ENCODE results near the gene TENM4. TPM values are rescaled to one million over a fixed set of nuclear protein-coding genes. Genes with fewer than 3 reads are reported as not detected.

TENM4 gene
- total RNA-seq, 1 experiment from 2014 or later = 0.39 TPM

DNA sequence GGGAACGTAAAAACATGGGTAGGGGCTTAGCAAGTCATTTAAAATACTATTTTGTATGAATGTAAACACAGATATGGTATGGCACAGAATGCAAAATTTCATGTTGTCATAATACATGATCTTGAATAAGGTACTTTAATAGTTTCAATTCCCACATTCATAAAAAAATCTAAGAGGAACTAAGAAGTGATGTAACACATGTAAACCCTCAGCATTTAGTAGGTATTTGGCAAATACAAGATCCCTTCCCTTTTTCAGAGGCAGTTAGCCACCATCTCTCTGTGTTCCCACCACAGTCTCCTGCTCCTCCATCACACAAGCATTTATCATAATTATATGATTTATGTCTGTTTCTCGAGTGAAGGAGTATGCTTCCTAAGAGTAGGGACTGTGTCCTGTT, 251.8 kb downstream of the TENM4 start:
- DNase-seq (ENCODE audit: low read depth, low spot score) = no peak
- Histone ChIP-seq H3K36me3 (ENCODE audit: control insufficient read depth, insufficient read depth, low read length) (no peaks in the 10 kb centered on the region), H3K4me1 (ENCODE audit: control insufficient read depth, insufficient read depth, low read length) (no peaks in the 10 kb centered on the region), H3K27me3 (ENCODE audit: control insufficient read depth, insufficient read depth, low read length) (no peaks in the 10 kb centered on the region), H3K4me3 (ENCODE audit: low read depth in 2 of 2, low read length in 2 of 2) (no peak overlapping the region), H3K9me3 (ENCODE audit: control insufficient read depth, insufficient read depth, low read depth, low read length) (no peaks in the 10 kb centered on the region), H3K27ac (ENCODE audit: low read length) (no peak overlapping the region)
- in situ Hi-C loops (cut with HindIII; ENCODE audit: low pct_unique_long_range_greater_than_20kb, low sequenced_read_pairs) (no loop called here), intact Hi-C loops (cut with micrococcal nuclease; ENCODE audit: unreplicated experiment) (no loop called here)
- TF ChIP-seq TCF7L2 (IDR thresholded peaks at IDR 0.05; ENCODE audit: low read depth, low read length) = no peak
- TF ChIP-seq, protein P1, sequence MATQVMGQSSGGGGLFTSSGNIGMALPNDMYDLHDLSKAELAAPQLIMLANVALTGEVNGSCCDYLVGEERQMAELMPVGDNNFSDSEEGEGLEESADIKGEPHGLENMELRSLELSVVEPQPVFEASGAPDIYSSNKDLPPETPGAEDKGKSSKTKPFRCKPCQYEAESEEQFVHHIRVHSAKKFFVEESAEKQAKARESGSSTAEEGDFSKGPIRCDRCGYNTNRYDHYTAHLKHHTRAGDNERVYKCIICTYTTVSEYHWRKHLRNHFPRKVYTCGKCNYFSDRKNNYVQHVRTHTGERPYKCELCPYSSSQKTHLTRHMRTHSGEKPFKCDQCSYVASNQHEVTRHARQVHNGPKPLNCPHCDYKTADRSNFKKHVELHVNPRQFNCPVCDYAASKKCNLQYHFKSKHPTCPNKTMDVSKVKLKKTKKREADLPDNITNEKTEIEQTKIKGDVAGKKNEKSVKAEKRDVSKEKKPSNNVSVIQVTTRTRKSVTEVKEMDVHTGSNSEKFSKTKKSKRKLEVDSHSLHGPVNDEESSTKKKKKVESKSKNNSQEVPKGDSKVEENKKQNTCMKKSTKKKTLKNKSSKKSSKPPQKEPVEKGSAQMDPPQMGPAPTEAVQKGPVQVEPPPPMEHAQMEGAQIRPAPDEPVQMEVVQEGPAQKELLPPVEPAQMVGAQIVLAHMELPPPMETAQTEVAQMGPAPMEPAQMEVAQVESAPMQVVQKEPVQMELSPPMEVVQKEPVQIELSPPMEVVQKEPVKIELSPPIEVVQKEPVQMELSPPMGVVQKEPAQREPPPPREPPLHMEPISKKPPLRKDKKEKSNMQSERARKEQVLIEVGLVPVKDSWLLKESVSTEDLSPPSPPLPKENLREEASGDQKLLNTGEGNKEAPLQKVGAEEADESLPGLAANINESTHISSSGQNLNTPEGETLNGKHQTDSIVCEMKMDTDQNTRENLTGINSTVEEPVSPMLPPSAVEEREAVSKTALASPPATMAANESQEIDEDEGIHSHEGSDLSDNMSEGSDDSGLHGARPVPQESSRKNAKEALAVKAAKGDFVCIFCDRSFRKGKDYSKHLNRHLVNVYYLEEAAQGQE (IDR thresholded peaks at IDR 0.05; ENCODE audit: insufficient read depth in 1 of 2, low read depth in 2 of 2, low read length in 1 of 2) = no peak
- TF ChIP-seq POLR2AphosphoS5 (IDR thresholded peaks at IDR 0.05; ENCODE audit: low read depth, low read length) = no peak
- TF ChIP-seq, protein P2, sequence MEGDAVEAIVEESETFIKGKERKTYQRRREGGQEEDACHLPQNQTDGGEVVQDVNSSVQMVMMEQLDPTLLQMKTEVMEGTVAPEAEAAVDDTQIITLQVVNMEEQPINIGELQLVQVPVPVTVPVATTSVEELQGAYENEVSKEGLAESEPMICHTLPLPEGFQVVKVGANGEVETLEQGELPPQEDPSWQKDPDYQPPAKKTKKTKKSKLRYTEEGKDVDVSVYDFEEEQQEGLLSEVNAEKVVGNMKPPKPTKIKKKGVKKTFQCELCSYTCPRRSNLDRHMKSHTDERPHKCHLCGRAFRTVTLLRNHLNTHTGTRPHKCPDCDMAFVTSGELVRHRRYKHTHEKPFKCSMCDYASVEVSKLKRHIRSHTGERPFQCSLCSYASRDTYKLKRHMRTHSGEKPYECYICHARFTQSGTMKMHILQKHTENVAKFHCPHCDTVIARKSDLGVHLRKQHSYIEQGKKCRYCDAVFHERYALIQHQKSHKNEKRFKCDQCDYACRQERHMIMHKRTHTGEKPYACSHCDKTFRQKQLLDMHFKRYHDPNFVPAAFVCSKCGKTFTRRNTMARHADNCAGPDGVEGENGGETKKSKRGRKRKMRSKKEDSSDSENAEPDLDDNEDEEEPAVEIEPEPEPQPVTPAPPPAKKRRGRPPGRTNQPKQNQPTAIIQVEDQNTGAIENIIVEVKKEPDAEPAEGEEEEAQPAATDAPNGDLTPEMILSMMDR (IDR thresholded peaks at IDR 0.05) = no peak
- no peak for TF ChIP-seq SIN3A (IDR thresholded peaks at IDR 0.05; ENCODE audit: borderline replicate concordance, insufficient read depth, low read depth, low read length)
- BruUV-seq (replicated peaks) = no TSS peak
- ChIA-PET CTCF (no interaction called here), POLR2A (no interaction called here)
- no peak for ATAC-seq

DNA sequence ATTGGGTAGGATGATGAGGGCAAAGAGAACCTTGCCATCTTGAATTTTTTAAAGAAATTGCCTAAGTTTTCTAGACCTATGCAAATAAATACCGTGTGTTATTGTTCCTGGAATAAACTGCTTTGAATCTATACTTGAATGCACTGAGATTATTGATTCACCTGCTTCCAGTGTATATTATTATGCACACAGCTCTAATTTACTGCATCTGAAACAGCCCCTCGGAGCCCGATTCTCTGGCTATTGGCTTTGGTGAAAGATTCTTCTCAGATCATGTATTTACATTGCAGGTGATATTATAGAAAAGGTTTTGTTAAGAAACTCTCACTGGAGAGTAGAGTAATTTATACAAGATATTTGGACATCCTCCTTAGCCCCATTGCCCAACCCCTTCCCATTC, 254.2 kb downstream of the TENM4 start:
- Histone ChIP-seq H3K27ac (ENCODE audit: low read length) (no peak overlapping the region), H3K4me3 (ENCODE audit: low read depth in 2 of 2, low read length in 2 of 2) (no peak overlapping the region), H3K9me3 (ENCODE audit: control insufficient read depth, insufficient read depth, low read depth, low read length) (no peaks in the 10 kb centered on the region), H3K4me1 (ENCODE audit: control insufficient read depth, insufficient read depth, low read length) (no peaks in the 10 kb centered on the region), H3K27me3 (ENCODE audit: control insufficient read depth, insufficient read depth, low read length) (0 out of 2 replicates have a peak, but pooled peaks cover 2% of the 10 kb centered on the region), H3K36me3 (ENCODE audit: control insufficient read depth, insufficient read depth, low read length) (no peaks in the 10 kb centered on the region)
- TF ChIP-seq POLR2AphosphoS5 (IDR thresholded peaks at IDR 0.05; ENCODE audit: low read depth, low read length) = no peak
- TF ChIP-seq, protein P1 (IDR thresholded peaks at IDR 0.05; ENCODE audit: insufficient read depth in 1 of 2, low read depth in 2 of 2, low read length in 1 of 2) = no peak
- no peak for TF ChIP-seq TCF7L2 (IDR thresholded peaks at IDR 0.05; ENCODE audit: low read depth, low read length)
- TF ChIP-seq, protein P2 (IDR thresholded peaks at IDR 0.05) = no peak
- no peak for TF ChIP-seq SIN3A (IDR thresholded peaks at IDR 0.05; ENCODE audit: borderline replicate concordance, insufficient read depth, low read depth, low read length)
- ATAC-seq (no peak), DNase-seq (ENCODE audit: low read depth, low spot score) (no peak)
- CTCF ChIA-PET = no interaction called here
- no TSS peak for BruUV-seq (replicated peaks)
- POLR2A ChIA-PET = no interaction called here
- in situ Hi-C loops (cut with HindIII; ENCODE audit: low pct_unique_long_range_greater_than_20kb, low sequenced_read_pairs) = no loop called here
- intact Hi-C loops (cut with micrococcal nuclease; ENCODE audit: unreplicated experiment) = no loop called here
